ENCODE measurements around the gene NDUFS1.
"Not testable (repeated sequence)": the region's sequence is repeated elsewhere in the genome, so short reads cannot be mapped to it uniquely, and the experiment has no call there.

Gene NDUFS1

DNA sequence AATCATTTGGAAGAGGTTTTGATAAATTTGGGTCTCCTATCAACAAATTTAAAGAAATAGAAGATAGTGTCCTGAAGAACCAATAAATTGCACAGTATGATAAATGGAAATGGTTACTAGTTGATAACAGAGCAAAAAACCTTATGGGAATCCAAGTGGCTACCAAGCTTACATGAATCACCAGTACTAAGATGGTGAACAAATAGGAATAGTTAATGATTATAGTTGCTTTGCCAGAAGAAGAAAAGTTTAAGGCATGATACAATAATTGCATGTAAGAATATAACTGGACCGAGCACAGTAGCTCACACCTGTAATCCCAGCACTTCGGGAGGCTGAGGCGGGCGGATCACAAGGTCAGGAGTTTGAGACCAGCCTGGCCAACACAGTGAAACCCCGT, 53.7 kb downstream of the NDUFS1 start:
- DNase-seq (ENCODE audit: extremely low read depth in 1 of 2, low read depth in 1 of 2) = no peak

- no peak for DNase-seq (ENCODE audit: extremely low read depth in 1 of 2, low read depth in 1 of 2)
Measured at GRCh38 chr2:206105038-206105437, 54.2 kb downstream of the NDUFS1 start.

DNA sequence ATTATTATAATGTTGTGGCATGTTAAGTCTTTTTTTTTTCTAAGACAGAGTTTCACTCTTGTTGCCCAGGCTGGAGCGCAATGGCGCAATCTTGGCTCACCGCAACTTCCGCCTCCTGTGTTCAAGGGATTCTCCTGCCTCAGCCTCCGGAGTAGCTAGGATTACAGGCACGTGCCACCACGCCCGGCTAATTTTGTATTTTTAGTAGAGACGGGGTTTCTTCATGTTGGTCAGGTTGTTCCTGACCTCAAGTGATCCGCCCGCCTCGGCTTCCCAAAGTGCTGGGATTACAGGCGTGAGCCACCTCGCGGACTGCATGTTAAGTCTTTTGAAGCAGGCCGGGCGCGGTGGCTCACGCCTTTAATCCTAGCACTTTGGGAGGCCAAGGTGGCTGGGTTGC, 60.4 kb downstream of the NDUFS1 start:
- not testable (repeated sequence) for DNase-seq (ENCODE audit: extremely low read depth in 1 of 2, low read depth in 1 of 2)

- no peak for DNase-seq (ENCODE audit: extremely low read depth in 1 of 2, low read depth in 1 of 2)
Measured at GRCh38 chr2:206098471-206098870, 60.8 kb downstream of the NDUFS1 start.

GRCh38 chr2:206096876-206097275, 62.4 kb downstream of the NDUFS1 start:
- DNase-seq (ENCODE audit: extremely low read depth in 1 of 2, low read depth in 1 of 2) = no peak

DNA sequence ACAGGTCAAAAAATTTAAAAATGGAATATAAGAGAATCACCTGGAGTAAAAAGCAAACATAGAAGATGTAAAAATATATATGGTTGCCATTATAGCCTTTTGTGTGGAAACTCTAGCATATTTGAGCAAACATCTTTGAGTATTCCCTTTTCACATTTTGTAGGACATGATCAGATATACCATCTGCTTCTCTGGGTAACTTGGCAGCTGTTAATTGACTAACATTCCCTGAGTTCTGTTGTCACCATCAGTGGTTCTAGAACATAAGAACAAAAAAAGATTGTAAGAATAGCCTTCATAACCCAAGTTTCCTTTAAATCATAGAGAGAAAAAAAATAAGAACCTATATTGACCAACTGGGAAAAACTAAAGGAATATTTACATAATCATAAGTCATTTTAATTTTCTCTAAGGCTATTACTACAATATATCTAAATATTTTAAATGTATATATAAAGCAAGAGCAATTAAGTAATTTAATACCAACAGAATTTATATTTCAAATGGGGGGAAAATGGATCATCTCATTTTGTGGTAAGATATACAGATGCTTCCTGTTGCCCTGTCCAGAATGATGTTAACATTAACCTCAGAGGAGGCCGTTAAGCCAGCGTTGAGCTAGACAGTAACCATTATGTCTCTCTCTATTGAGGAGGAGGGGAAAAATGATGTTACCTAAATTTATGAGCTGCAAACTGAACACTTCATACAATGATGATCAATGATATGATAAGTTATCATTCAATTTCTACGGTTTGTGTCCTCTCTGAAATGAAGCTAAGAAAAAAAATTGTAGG, 63.5 kb downstream of the NDUFS1 start:
- no peak for DNase-seq (ENCODE audit: extremely low read depth in 1 of 2, low read depth in 1 of 2)

DNA sequence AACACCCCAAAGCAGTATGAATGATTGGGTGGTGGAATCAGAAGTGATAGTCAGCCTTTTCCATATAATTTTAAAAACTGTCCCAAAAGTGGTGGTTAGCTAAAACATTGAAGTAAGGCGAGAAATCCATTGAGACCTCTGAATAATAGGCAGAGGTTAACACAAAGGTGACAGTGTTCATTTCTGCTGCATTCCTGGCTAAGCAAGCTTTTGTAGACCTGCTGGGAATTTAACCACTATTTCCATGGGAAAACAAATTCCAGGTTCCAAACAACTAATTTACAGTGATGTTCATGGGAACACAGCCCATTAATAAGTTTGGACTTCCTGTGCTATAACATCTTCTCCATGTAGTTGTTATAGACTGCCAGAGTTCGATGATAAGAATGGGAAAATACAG, 66.9 kb downstream of the NDUFS1 start:
- DNase-seq (ENCODE audit: extremely low read depth in 1 of 2, low read depth in 1 of 2) = no peak

DNA sequence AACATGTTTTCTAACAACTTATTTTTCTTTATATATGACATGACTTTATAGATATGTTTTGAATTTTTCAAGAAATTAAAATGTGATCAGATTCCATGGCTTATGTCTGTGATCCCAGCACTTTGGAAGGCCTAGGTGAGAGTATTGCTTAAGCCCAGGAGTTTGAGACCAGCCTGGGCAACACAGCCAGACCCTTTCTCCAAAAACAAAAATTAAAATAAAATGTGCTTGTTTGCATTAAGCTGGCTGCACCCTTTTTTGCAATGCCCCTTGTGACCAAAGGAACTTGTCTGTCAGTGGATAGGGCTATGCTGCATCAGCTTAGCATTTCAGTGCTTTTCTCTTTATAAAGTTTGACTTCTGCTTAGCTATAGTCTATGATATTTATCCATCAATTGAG, 71.0 kb downstream of the NDUFS1 start:
- DNase-seq (ENCODE audit: extremely low read depth in 1 of 2, low read depth in 1 of 2) = no peak

GRCh38 chr2:206086716-206087350, 72.4 kb downstream of the NDUFS1 start:
- DNase-seq (ENCODE audit: extremely low read depth in 1 of 2, low read depth in 1 of 2) = no peak

DNA sequence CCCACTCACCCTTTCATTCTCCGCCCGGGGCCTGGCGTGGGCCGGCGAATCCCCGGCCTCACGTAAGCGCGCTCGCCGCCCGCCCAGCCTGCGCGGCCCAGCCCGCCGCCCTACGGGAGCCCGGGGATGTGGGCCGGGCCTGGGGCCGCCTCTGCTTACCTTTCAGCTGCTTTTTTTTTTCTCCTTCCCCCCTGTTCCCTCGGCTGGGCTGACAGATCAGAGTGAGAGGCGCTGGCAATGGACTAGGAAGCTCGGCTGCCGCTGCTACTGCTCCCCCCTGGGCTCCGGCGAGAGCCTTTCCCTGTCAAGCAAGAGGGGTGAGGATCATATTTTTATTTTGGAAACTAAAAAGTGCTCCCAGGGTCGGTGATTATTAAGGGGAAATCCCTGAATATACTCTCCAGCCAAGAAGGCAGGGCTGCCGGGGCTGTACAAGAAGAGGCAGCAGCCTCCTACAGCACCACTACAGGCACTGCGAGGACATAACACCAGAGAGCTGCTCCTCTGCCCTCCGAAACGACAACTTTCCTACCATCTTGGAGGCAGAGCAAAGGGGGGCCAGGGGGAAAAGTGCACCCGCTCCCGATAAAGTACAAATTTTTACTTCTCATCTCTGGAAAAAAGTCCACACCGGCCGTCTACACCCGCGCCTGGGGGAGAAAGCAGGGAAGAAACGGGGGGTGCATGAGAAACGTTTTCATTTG, 73.3 kb downstream of the NDUFS1 start, which contains the start of gene INO80D:
TSS of gene INO80D (minus strand) at position 433 of the 704 bp plus-strand sequence. CDS start 23,158 bp downstream, outside the sequence.
- peak; percentile 47 to 55 for DNase-seq (ENCODE audit: extremely low read depth in 1 of 2, low read depth in 1 of 2)

- peak in 1 of 2 donors; percentile 23 for DNase-seq (ENCODE audit: extremely low read depth in 1 of 2, low read depth in 1 of 2)
Measured at GRCh38 chr2:206084870-206085741, 74.1 kb downstream of the NDUFS1 start.

DNA sequence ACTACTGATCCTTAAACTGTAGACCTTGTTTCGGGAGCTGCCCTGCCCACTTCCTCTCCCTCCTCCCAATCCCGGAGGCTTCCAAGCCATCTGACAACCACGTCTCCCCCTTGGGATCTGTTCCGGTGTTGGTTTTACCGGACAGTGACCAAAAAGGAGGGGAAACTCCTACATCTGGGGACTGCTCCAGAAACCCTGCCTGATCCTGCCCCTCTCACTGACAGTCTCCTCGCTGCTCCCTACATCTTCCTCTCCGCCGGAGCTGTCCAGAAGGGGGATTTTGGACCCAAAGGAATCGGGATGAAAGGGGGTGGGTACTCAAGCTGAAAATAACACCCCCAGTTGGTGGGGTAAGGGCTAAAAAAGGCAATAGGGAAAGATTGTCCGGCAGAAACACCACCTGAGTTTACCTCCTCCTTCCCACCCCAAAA, 74.8 kb downstream of the NDUFS1 start:
- no peak for DNase-seq (ENCODE audit: extremely low read depth in 1 of 2, low read depth in 1 of 2)

DNA sequence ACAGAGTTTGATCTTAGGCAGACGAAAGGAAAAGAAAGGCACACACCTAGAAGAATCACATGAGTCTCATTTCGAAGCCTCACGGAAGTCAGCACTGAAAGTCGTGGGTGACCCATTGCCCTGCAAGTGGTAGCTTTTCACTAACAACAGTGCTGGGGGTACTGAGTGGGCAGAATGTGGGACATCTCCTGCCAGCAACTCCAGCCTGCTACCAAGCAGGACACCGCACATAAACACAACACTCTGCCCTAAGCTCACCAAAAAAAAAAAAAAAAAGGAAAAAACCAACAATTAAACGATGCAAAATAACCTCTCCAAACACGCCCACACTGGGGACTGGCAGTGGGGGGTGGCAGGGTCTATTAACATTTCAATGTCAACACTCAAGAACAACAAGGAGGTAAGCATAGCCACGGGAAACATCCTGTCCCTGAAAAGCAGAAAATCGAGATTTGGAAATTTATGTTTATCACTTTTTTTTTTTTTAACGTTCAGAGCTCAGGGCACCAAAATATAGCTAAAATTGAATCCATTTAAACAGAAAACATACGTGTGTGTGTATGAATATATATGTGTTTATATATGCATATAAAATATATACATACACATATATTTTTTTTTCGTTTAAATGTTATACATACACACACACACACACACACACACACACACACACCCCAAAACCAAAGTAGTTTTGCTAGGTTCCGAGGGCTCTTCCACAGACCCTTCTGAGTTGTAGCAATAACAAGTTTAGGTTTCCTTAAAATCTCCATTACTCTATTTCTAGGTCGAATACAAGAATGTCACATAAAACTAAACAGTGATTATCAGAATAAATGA, 75.4 kb downstream of the NDUFS1 start:
- DNase-seq (ENCODE audit: extremely low read depth in 1 of 2, low read depth in 1 of 2) = no peak

GRCh38 chr2:206082298-206082843, 76.9 kb downstream of the NDUFS1 start:
- DNase-seq (ENCODE audit: extremely low read depth in 1 of 2, low read depth in 1 of 2) = no peak

GRCh38 chr2:206080927-206081326, 78.3 kb downstream of the NDUFS1 start:
- DNase-seq (ENCODE audit: extremely low read depth in 1 of 2, low read depth in 1 of 2) = no peak

GRCh38 chr2:206079699-206080465, 79.4 kb downstream of the NDUFS1 start:
- no peak for DNase-seq (ENCODE audit: extremely low read depth in 1 of 2, low read depth in 1 of 2)

DNA sequence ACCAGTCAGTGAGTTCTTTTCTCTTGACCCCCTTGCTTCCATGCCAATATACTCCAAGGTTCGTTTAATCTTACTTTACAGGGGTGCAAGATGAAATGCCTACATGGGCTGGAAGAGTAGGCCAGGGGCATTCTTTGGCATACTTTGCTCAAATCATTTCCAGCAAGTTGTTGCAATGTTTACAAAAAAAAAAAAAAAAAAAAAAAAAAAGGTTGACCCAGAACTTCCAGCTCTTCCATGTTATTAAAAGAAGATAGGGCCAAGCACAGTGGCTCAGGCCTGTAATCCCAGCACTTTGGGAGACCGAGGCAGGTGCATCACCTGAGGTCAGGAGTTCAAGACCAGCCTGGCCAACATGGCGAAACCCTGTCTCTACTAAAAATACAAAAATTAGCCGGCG, 81.4 kb downstream of the NDUFS1 start:
- DNase-seq (ENCODE audit: extremely low read depth in 1 of 2, low read depth in 1 of 2) = not testable (repeated sequence)

DNA sequence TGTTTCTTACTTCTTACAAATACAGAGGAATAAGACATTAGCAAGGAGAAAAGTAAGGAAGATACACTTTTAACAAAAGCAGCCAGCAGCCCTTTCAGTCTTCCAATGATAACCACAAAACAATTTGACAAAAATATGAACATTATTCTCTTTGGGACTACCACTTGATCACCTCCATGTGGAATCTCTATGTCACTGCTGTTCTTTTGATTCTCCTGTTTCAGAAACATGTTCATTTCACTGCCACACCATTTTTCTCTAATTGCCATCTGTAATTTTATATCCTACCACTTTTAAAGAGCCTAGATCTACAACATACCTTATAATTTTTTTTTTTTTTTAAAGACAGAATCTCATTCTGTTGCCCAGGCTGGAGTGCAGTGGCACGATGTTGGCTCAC, 84.1 kb downstream of the NDUFS1 start:
- no peak for DNase-seq (ENCODE audit: extremely low read depth in 1 of 2, low read depth in 1 of 2)

DNA sequence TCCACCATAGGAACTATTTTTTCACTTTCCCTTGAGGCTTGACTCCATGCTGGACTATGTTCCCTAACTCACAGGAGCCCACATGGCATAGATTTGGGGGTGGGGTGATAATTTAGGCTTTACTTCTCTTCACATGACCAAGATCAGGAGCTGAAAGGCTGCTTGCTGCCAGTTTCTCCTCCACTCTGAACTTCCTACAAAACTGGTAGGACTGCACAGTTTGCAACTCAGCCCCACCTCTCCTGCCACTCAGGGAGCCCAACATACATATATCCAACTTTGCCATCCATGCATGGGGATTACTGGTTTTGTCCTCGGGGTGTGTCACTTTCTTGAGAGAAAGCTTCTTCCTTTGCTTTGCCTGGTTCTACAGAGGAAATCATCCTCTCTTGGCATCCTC, 87.4 kb downstream of the NDUFS1 start:
- no peak for DNase-seq (ENCODE audit: extremely low read depth in 1 of 2, low read depth in 1 of 2)
